H9 (cell line): ENCODE measurements around the gene ARSI. TPM values are rescaled to one million over a fixed set of nuclear protein-coding genes. Genes with fewer than 3 reads are reported as not detected.

Source experiments
- DNase-seq: peaks from one replicate; pipeline ENCODE4 v3.0.0-alpha.2; 2017
- H2AFZ ChIP-seq: one replicate; pipeline ENCODE4 v1.6.1; 2013; ENCODE audit warnings: mild to moderate bottlenecking, low read length, control low read depth, moderate library complexity
- H2AK5ac ChIP-seq: 2 replicates; pipeline ENCODE4 v1.6.1; 2013; ENCODE audit warnings: low read length, control low read depth, mixed read lengths; ENCODE audit not compliant: insufficient read length
- H2BK120ac ChIP-seq: one replicate; pipeline ENCODE4 v1.6.1; 2013; ENCODE audit warnings: low read depth, mild to moderate bottlenecking, low read length, control low read depth, inconsistent platforms; ENCODE audit not compliant: poor library complexity, severe bottlenecking
- H2BK12ac ChIP-seq: 2 replicates; pipeline ENCODE4 v1.6.1; 2013; ENCODE audit warnings: low read length, control low read depth, mixed read lengths, low read depth; ENCODE audit not compliant: insufficient read length
- H2BK15ac ChIP-seq: 2 replicates; pipeline ENCODE4 v1.6.1; 2013; ENCODE audit warnings: low read depth, low read length, control low read depth
- H2BK20ac ChIP-seq: one replicate; pipeline ENCODE4 v1.6.1; 2013; ENCODE audit warnings: low read depth, mild to moderate bottlenecking, low read length, control low read depth, inconsistent platforms; ENCODE audit not compliant: poor library complexity, severe bottlenecking
- H2BK5ac ChIP-seq: 2 replicates; pipeline ENCODE4 v1.6.1; 2013; ENCODE audit warnings: low read length, control low read depth, mixed read lengths; ENCODE audit not compliant: insufficient read length
- H3K14ac ChIP-seq: 2 replicates; pipeline ENCODE4 v1.6.1; 2013; ENCODE audit warnings: low read length, control low read depth; ENCODE audit not compliant: insufficient read depth
- H3K18ac ChIP-seq: 2 replicates; pipeline ENCODE4 v1.6.1; 2013; ENCODE audit warnings: low read depth, mild to moderate bottlenecking, mixed read lengths, low read length, control low read depth; ENCODE audit not compliant: insufficient read length
- H3K23ac ChIP-seq: 2 replicates; pipeline ENCODE4 v1.6.1; 2013; ENCODE audit warnings: low read length, control low read depth, mixed read lengths, low read depth; ENCODE audit not compliant: insufficient read length
- H3K23me2 ChIP-seq: 2 replicates; pipeline ENCODE4 v1.6.1; 2013; ENCODE audit warnings: low read depth, mild to moderate bottlenecking, mixed read lengths, low read length, control low read depth; ENCODE audit not compliant: insufficient read length, poor library complexity, severe bottlenecking
- H3K27ac ChIP-seq: 2 replicates; pipeline ENCODE4 v1.5.1; 2013; ENCODE audit warnings: low read length, control low read depth, mixed read lengths, low read depth; ENCODE audit not compliant: insufficient read length
- H3K27me3 ChIP-seq: 2 replicates; pipeline ENCODE4 v1.6.1; 2013; ENCODE audit warnings: low read length, control low read depth, inconsistent platforms; ENCODE audit not compliant: insufficient read depth
- H3K4ac ChIP-seq: 2 replicates; pipeline ENCODE4 v1.6.1; 2013; ENCODE audit warnings: low read depth, mild to moderate bottlenecking, control low read depth, inconsistent platforms, low read length, moderate library complexity
- H3K4me1 ChIP-seq: 2 replicates; pipeline ENCODE4 v1.6.1; 2013; ENCODE audit warnings: low read length, control low read depth, inconsistent platforms; ENCODE audit not compliant: insufficient read depth
- H3K4me2 ChIP-seq: 2 replicates; pipeline ENCODE4 v1.6.1; 2013; ENCODE audit warnings: low read length, control low read depth, mixed read lengths; ENCODE audit not compliant: insufficient read length, insufficient read depth
- H3K56ac ChIP-seq: 2 replicates; pipeline ENCODE4 v1.6.1; 2013; ENCODE audit warnings: low read depth, mild to moderate bottlenecking, mixed read lengths, low read length, control low read depth; ENCODE audit not compliant: insufficient read length
- H3K79me1 ChIP-seq: 2 replicates; pipeline ENCODE4 v1.6.1; 2013; ENCODE audit warnings: low read depth, mild to moderate bottlenecking, moderate library complexity, low read length, control low read depth, inconsistent platforms; ENCODE audit not compliant: insufficient read depth, poor library complexity, severe bottlenecking
- H3K79me2 ChIP-seq: 2 replicates; pipeline ENCODE4 v1.6.1; 2013; ENCODE audit warnings: low read length, control low read depth, inconsistent platforms; ENCODE audit not compliant: insufficient read depth
- H3K9ac ChIP-seq: 2 replicates; pipeline ENCODE4 v1.6.1; 2013; ENCODE audit warnings: low read length, control low read depth, mixed read lengths; ENCODE audit not compliant: insufficient read length; ENCODE audit errors: extremely low read depth
- H3K9me3 ChIP-seq: one replicate; pipeline ENCODE4 v1.6.1; 2013; ENCODE audit warnings: low read depth, low read length, inconsistent platforms; ENCODE audit not compliant: control insufficient read depth
- H3T11ph ChIP-seq: one replicate; pipeline ENCODE4 v1.6.1; 2013; ENCODE audit warnings: mild to moderate bottlenecking, low read length, control low read depth, inconsistent platforms
- H4K20me1 ChIP-seq: one replicate; pipeline ENCODE4 v1.6.1; 2013; ENCODE audit not compliant: control insufficient read depth, insufficient read length, insufficient read depth
- H4K5ac ChIP-seq: 2 replicates; pipeline ENCODE4 v1.6.1; 2013; ENCODE audit warnings: low read depth, mild to moderate bottlenecking, mixed read lengths, low read length, control low read depth; ENCODE audit not compliant: insufficient read length
- H4K8ac ChIP-seq: replicated peaks from 2 replicates; pipeline ENCODE4 v1.6.1; 2013; ENCODE audit warnings: low read length, control low read depth, mixed read lengths, low read depth; ENCODE audit not compliant: insufficient read length
- H4K91ac ChIP-seq: 2 replicates; pipeline ENCODE4 v1.6.1; 2013; ENCODE audit warnings: low read depth, mild to moderate bottlenecking, moderate library complexity, mixed read lengths, low read length, control low read depth; ENCODE audit not compliant: insufficient read length
- H3K27ac Mint-ChIP-seq, 3 experiments: 2 replicates in 2 of 3; 3 replicates in 1 of 3; pipeline ENCODE4 v1.8.0; 2020 to 2021; ENCODE audit warnings: mixed read lengths in 3 of 3, mild to moderate bottlenecking in 1 of 3, moderate library complexity in 1 of 3
- H3K27me3 Mint-ChIP-seq: 2 replicates; pipeline ENCODE4 v1.8.0; 2021; ENCODE audit warnings: low read depth, mild to moderate bottlenecking, moderate library complexity, mixed read lengths
- H3K36me3 Mint-ChIP-seq, 3 experiments: 2 replicates in 2 of 3; 3 replicates in 1 of 3; pipeline ENCODE4 v1.8.0; 2020 to 2021; ENCODE audit warnings: low read depth in 3 of 3, mixed read lengths in 3 of 3; ENCODE audit not compliant: insufficient read depth in 1 of 3
- H3K4me1 Mint-ChIP-seq, 2 experiments: 2 replicates each; pipeline ENCODE4 v1.8.0; 2020; ENCODE audit warnings: mixed read lengths in 2 of 2
- H3K4me3 Mint-ChIP-seq, 2 experiments: 2 replicates in 1 of 2; 3 replicates in 1 of 2; pipeline ENCODE4 v1.8.0; 2020 to 2021; ENCODE audit warnings: mild to moderate bottlenecking in 2 of 2, mixed read lengths in 2 of 2, moderate library complexity in 1 of 2
- H3K9me3 Mint-ChIP-seq, 2 experiments: 2 replicates in 1 of 2; 3 replicates in 1 of 2; pipeline ENCODE4 v1.8.0; 2020; ENCODE audit warnings: mild to moderate bottlenecking in 2 of 2, mixed read lengths in 2 of 2, moderate library complexity in 1 of 2
- WGBS: extraction: QIAGEN DNeasy Blood & Tissue Kit; methylation state at CpG from one replicate; pipeline ENCODE4 v1.1.7; 2013; ENCODE audit warnings: missing lambda C conversion rate, low lambda C conversion rate, mixed read lengths; ENCODE audit not compliant: insufficient read length; ENCODE audit errors: extremely low coverage; 5-methylcytosine and 5-hydroxymethylcytosine counted together
- total RNA-seq: library from RNA; stranded (reverse); gene quantifications from 2 replicates; pipeline ENCODE4 v1.2.1, GENCODE V29; 2021
- TF ChIP-seq, protein P1 (sequence below): fragments of 200-600 bp; sonication (generic); conservative IDR thresholded peaks from 3 replicates; pipeline ENCODE4 v1.8.0; 2021; ENCODE audit warnings: antibody characterized with exemption, mild to moderate bottlenecking

Gene ARSI
- total RNA-seq, 1 experiment from 2014 or later, result 1.7 TPM

DNA sequence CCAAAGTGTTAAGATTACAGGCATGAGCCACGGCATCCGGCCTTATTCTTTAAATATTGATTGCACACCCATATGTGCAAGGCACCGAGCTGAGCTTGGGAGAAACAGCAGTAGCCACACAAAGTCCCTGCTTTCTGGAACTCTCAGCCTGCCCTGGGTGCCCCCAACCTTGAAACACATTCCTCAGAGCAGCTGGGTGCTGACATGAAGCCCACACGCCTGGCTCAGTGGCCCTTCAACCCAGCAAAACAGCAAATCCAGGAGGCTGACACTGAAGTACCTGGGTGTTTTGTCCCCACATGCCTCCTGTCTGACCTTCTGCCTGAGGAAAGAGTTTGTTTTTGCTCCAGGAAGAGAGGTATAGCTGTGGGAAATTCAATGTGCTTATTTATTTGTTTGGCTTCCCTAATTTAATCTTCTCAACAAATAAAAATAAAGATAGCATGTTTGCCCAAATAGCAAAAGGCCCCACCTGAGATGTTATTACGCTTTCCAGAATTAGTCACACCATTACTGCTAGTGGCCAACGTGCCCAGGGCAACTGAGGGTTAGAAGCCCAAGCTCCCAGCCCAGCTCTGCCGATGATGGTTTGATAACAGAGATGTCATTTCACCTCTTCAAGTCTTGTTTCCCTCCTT is 41.4 kb upstream of the ARSI start:
- H3K56ac ChIP-seq, result no peak overlapping the region
- no peak overlapping the region for H3K27ac ChIP-seq
- no peaks in the 10 kb centered on the region for H3K79me2 ChIP-seq

More for the DNA sequence above, 41.4 kb upstream of the ARSI start:
- Mint-ChIP-seq H3K9me3 (no peaks in the 10 kb centered on the region; a peak in 1 of 5 replicates), H3K4me3 (no peak overlapping the region; a peak in 1 of 5 replicates), H3K4me1 (peaks cover 0 to 7% of the 10 kb centered on the region in 2 experiments; a peak in 2 of 4 replicates), H3K36me3 (no peaks in the 10 kb centered on the region), H3K27ac (no peak overlapping the region), H3K27me3 (no peaks in the 10 kb centered on the region; the same call in 1 of the 2 replicates)
- Histone ChIP-seq H3K79me1 (no peaks in the 10 kb centered on the region), H3K4ac (no peak overlapping the region), H4K20me1 (no peaks in the 10 kb centered on the region), H4K91ac (no peak overlapping the region), H2BK20ac (no peak overlapping the region), H3K4me1 (no peaks in the 10 kb centered on the region), H2AFZ (no peak overlapping the region), H2BK120ac (no peak overlapping the region), H3K14ac (no peak overlapping the region), H4K8ac (no peak overlapping the region), H3K9me3 (no peaks in the 10 kb centered on the region), H2AK5ac (no peak overlapping the region), H3K4me2 (no peak overlapping the region), H3K23me2 (no peaks in the 10 kb centered on the region), H4K5ac (no peak overlapping the region), H2BK5ac (no peak overlapping the region), H2BK15ac (no peak overlapping the region), H3K18ac (no peak overlapping the region), H3K23ac (no peak overlapping the region), H3K9ac (no peak overlapping the region), H3T11ph (no peak overlapping the region), H3K27me3 (no peaks in the 10 kb centered on the region), H2BK12ac (no peak overlapping the region)
- TF ChIP-seq, protein P1, sequence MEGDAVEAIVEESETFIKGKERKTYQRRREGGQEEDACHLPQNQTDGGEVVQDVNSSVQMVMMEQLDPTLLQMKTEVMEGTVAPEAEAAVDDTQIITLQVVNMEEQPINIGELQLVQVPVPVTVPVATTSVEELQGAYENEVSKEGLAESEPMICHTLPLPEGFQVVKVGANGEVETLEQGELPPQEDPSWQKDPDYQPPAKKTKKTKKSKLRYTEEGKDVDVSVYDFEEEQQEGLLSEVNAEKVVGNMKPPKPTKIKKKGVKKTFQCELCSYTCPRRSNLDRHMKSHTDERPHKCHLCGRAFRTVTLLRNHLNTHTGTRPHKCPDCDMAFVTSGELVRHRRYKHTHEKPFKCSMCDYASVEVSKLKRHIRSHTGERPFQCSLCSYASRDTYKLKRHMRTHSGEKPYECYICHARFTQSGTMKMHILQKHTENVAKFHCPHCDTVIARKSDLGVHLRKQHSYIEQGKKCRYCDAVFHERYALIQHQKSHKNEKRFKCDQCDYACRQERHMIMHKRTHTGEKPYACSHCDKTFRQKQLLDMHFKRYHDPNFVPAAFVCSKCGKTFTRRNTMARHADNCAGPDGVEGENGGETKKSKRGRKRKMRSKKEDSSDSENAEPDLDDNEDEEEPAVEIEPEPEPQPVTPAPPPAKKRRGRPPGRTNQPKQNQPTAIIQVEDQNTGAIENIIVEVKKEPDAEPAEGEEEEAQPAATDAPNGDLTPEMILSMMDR, result no peak
- no CpG with 5 or more reads among the region's 7 CpGs for WGBS
- DNase-seq, result no peak
